ENCODE results near the gene KRTAP19-4. TPM values are rescaled to one million over a fixed set of nuclear protein-coding genes. Genes with fewer than 3 reads are reported as not detected.

The KRTAP19-4 gene
- total and polyA plus RNA-seq, 2 donors (not counting 1 experiment from before 2014, with no cell fraction given) = not detected

GRCh38 chr21:30518876-30519275 lies 21.9 kb upstream of the KRTAP19-4 start:
- Histone ChIP-seq H3K79me2 (ENCODE audit: control insufficient read depth, insufficient read depth, low read length) (no peaks in the 10 kb centered on the region), H3K27me3 (replicated peaks in 1 of 4; ENCODE audit: control extremely low read depth in 1 of 4, control insufficient read depth in 3 of 4, insufficient read depth in 4 of 4, low read length in 3 of 4) (no peaks in the 10 kb centered on the region), H2AFZ (ENCODE audit: insufficient read depth, low read depth, low read length, poor library complexity, severe bottlenecking) (no peak overlapping the region), H3K4me2 (replicated peaks; ENCODE audit: low read depth, low read length, poor library complexity, severe bottlenecking) (no peak overlapping the region), H3K36me3 (replicated peaks in 1 of 2; ENCODE audit: control extremely low read depth in 1 of 2, control insufficient read depth in 1 of 2, extremely low read depth in 1 of 2, insufficient read depth in 2 of 2, low read length in 1 of 2) (no peaks in the 10 kb centered on the region), H3K27ac (ENCODE audit: low read length in 2 of 2) (no peak overlapping the region), H3K4me3 (ENCODE audit: control extremely low read depth in 1 of 5, extremely low read depth in 1 of 5, insufficient read depth in 1 of 5, low read depth in 2 of 5, low read length in 4 of 5) (no peak overlapping the region), H3K9me3 (ENCODE audit: control extremely low read depth in 1 of 3, control insufficient read depth in 2 of 3, insufficient read depth in 1 of 3, low read length in 2 of 3) (peaks cover 0 to 3% (median 1%) of the 10 kb centered on the region in 3 donors), H4K20me1 (ENCODE audit: control insufficient read depth, insufficient read depth, low read length, poor library complexity, severe bottlenecking) (no peaks in the 10 kb centered on the region), H3K9ac (ENCODE audit: low read length) (no peak overlapping the region), H3K4me1 (ENCODE audit: control insufficient read depth in 2 of 2, insufficient read depth in 2 of 2, low read length in 2 of 2) (no peaks in the 10 kb centered on the region)
- DNase-seq = no peak
- WGBS (ENCODE audit: insufficient coverage) = 100% methylated on average over 1 of the region's 1 CpG
- no peak for TF ChIP-seq CTCF (IDR thresholded peaks at IDR 0.05)
- TF ChIP-seq EZH2 (IDR thresholded peaks at IDR 0.05; ENCODE audit: borderline replicate concordance, insufficient read depth, low read depth, low read length, poor library complexity, severe bottlenecking) = no peak
- Mint-ChIP-seq H3K27ac (no peak overlapping the region), H3K4me1 (no peaks in the 10 kb centered on the region), H3K27me3 (no peaks in the 10 kb centered on the region), H3K4me3 (no peak overlapping the region), H3K9me3 (ENCODE audit: insufficient read depth) (no peaks in the 10 kb centered on the region)
- ChIA-PET POLR2A (no interaction called here), CTCF (no interaction called here)
- no peak for ATAC-seq (ENCODE audit: low read depth)
- intact Hi-C loops (cut with micrococcal nuclease) = no loop called here

- no peak for ATAC-seq (ENCODE audit: low read depth)
Observed at GRCh38 chr21:30515681-30516080, 18.7 kb upstream of the KRTAP19-4 start.

More at GRCh38 chr21:30515681-30516080, 18.7 kb upstream of the KRTAP19-4 start:
- no peak overlapping the region for H3K27ac ChIP-seq (ENCODE audit: low read length in 2 of 2)
- POLR2A ChIA-PET = no interaction called here
- TF ChIP-seq EZH2 (IDR thresholded peaks at IDR 0.05; ENCODE audit: borderline replicate concordance, insufficient read depth, low read depth, low read length, poor library complexity, severe bottlenecking) = no peak
- TF ChIP-seq CTCF (IDR thresholded peaks at IDR 0.05) = no peak
- 100% methylated on average over 1 of the region's 1 CpG for WGBS (ENCODE audit: insufficient coverage)
- no peaks in the 10 kb centered on the region for H3K36me3 ChIP-seq (replicated peaks in 1 of 2; ENCODE audit: control extremely low read depth in 1 of 2, control insufficient read depth in 1 of 2, extremely low read depth in 1 of 2, insufficient read depth in 2 of 2, low read length in 1 of 2)
- no peaks in the 10 kb centered on the region for H3K9me3 Mint-ChIP-seq (ENCODE audit: insufficient read depth)
- no peak overlapping the region for H3K4me3 Mint-ChIP-seq
- no peak overlapping the region for H3K4me3 ChIP-seq (ENCODE audit: control extremely low read depth in 1 of 5, extremely low read depth in 1 of 5, insufficient read depth in 1 of 5, low read depth in 2 of 5, low read length in 4 of 5)
- no peak overlapping the region for H3K4me2 ChIP-seq (replicated peaks; ENCODE audit: low read depth, low read length, poor library complexity, severe bottlenecking)
- H3K79me2 ChIP-seq (ENCODE audit: control insufficient read depth, insufficient read depth, low read length) = no peaks in the 10 kb centered on the region
- no peaks in the 10 kb centered on the region for H3K27me3 Mint-ChIP-seq
- H3K9ac ChIP-seq (ENCODE audit: low read length) = no peak overlapping the region
- H3K4me1 ChIP-seq (ENCODE audit: control insufficient read depth in 2 of 2, insufficient read depth in 2 of 2, low read length in 2 of 2) = no peaks in the 10 kb centered on the region
- no peaks in the 10 kb centered on the region for H4K20me1 ChIP-seq (ENCODE audit: control insufficient read depth, insufficient read depth, low read length, poor library complexity, severe bottlenecking)
- DNase-seq = no peak
- H3K4me1 Mint-ChIP-seq = no peaks in the 10 kb centered on the region
- H3K9me3 ChIP-seq (ENCODE audit: control extremely low read depth in 1 of 3, control insufficient read depth in 2 of 3, insufficient read depth in 1 of 3, low read length in 2 of 3) = peaks cover 1 to 3% (median 2%) of the 10 kb centered on the region in 3 donors
- intact Hi-C loops (cut with micrococcal nuclease) = no loop called here
- H3K27me3 ChIP-seq (replicated peaks in 1 of 4; ENCODE audit: control extremely low read depth in 1 of 4, control insufficient read depth in 3 of 4, insufficient read depth in 4 of 4, low read length in 3 of 4) = no peaks in the 10 kb centered on the region
- no peak overlapping the region for H2AFZ ChIP-seq (ENCODE audit: insufficient read depth, low read depth, low read length, poor library complexity, severe bottlenecking)
- H3K27ac Mint-ChIP-seq = no peak overlapping the region
- CTCF ChIA-PET = no interaction called here
